Tibial nerve (tissue), 4 donors: ENCODE measurements around the gene FREY1. TPM values are rescaled to one million over a fixed set of nuclear protein-coding genes. Genes with fewer than 3 reads are reported as not detected.

Source experiments
- DNase-seq, 2 donors: peaks; one replicate each; pipeline ENCODE4 v3.0.0-alpha.2; 2019; ENCODE audit warnings: low spot score in 2 of 2
- H3K27ac ChIP-seq, 4 donors: fragments of 200-600 bp; sonication (generic) in 3 of 4; one replicate each; pipeline ENCODE4 v1.5.1; 2017 to 2019; ENCODE audit warnings: mild to moderate bottlenecking in 1 of 4
- H3K27me3 ChIP-seq, 2 donors: fragments of 200-600 bp; sonication (generic) in 1 of 2; one replicate each; pipeline versions ENCODE4 v1.5.1 to v1.6.0; 2017 to 2019
- H3K36me3 ChIP-seq, 3 donors: fragments of 200-600 bp; sonication (generic); one replicate each; pipeline ENCODE4 v1.5.1; 2018 to 2019
- H3K4me1 ChIP-seq, 4 donors: fragments of 200-600 bp; sonication (generic) in 3 of 4; one replicate each; pipeline ENCODE4 v1.5.1; 2017 to 2019
- H3K4me3 ChIP-seq, 4 donors: fragments of 200-600 bp; sonication (generic) in 3 of 4; one replicate each; pipeline ENCODE4 v1.5.1; 2017 to 2019; ENCODE audit warnings: mild to moderate bottlenecking in 1 of 4, moderate library complexity in 1 of 4
- H3K9me3 ChIP-seq, 4 donors: fragments of 200-600 bp; sonication (generic) in 3 of 4; one replicate each; pipeline ENCODE4 v1.5.1; 2017 to 2019
- CTCF ChIP-seq, 5 experiments: fragments of 200-600 bp in 3 of 5; fragments of 450-650 bp in 2 of 5; sonication (generic) in 3 of 5; IDR thresholded peaks; one replicate each; pipeline ENCODE4 v1.5.1; 2016 to 2019; ENCODE audit warnings: antibody characterized with exemption in 5 of 5, mild to moderate bottlenecking in 3 of 5, moderate library complexity in 2 of 5
- EP300 ChIP-seq, 2 donors: sonication (generic); formaldehyde crosslinking; IDR thresholded peaks; one replicate each; pipeline ENCODE4 v1.6.1; 2017; ENCODE audit warnings: antibody characterized with exemption in 2 of 2, mild to moderate bottlenecking in 1 of 2
- POLR2A ChIP-seq, 2 donors: fragments of 450-650 bp; IDR thresholded peaks; one replicate each; pipeline ENCODE4 v1.6.1; 2017; ENCODE audit warnings: antibody characterized with exemption in 2 of 2, mild to moderate bottlenecking in 2 of 2, moderate library complexity in 2 of 2
- WGBS, 2 donors: methylation state at CpG; one replicate each; pipeline ENCODE4 v1.1.5; 2018; 5-methylcytosine and 5-hydroxymethylcytosine counted together
- total RNA-seq, 4 donors: library from RNA; depleted of rRNA; stranded (reverse); fragments of >200 nt; gene quantifications; one replicate each; pipeline ENCODE4 v1.1.0, GENCODE V29; 2016

FREY1 gene
- total RNA-seq, 4 donors from 2014 or later: 1.0 to 7.2 TPM; not detected in 2

GRCh38 chr11:45889966-45890365 lies 17.1 kb downstream of the FREY1 start:
- 77 to 91% methylated on average over 9 of the region's 9 CpGs for WGBS, 2 donors
- H3K27me3 ChIP-seq: peaks cover 0 to 4% of the 10 kb centered on the region in 2 donors
- H3K9me3 ChIP-seq: no peaks in the 10 kb centered on the region
- no peaks in the 10 kb centered on the region for H3K36me3 ChIP-seq
- TF ChIP-seq POLR2A (IDR thresholded peaks at IDR 0.05): no peak
- TF ChIP-seq CTCF (IDR thresholded peaks at IDR 0.05): no peak
- no peak for TF ChIP-seq EP300 (IDR thresholded peaks at IDR 0.05)
- H3K4me3 ChIP-seq: no peak overlapping the region
- no peak for DNase-seq
- peak overlapping the region in 3 of 4 donors; percentile 69 to 90 (median 76) for H3K27ac ChIP-seq
- H3K4me1 ChIP-seq: peaks cover 0 to 33% (median 6%) of the 10 kb centered on the region in 4 donors

GRCh38 chr11:45889555-45889954 lies 17.5 kb downstream of the FREY1 start:
- Histone ChIP-seq H3K9me3 (no peaks in the 10 kb centered on the region), H3K4me1 (peaks cover 0 to 37% (median 6%) of the 10 kb centered on the region in 4 donors), H3K27ac (peak overlapping the region; percentile 10 to 90 (median 72)), H3K27me3 (peaks cover 0 to 4% of the 10 kb centered on the region in 2 donors), H3K4me3 (no peak overlapping the region), H3K36me3 (no peaks in the 10 kb centered on the region)
- WGBS, 2 donors: 60 to 66% methylated on average over 8 of the region's 8 CpGs
- TF ChIP-seq CTCF (IDR thresholded peaks at IDR 0.05) (no peak), EP300 (IDR thresholded peaks at IDR 0.05) (peak in 1 of 2 donors; percentile 9)
- no peak for DNase-seq

GRCh38 chr11:45887587-45887986 lies 19.5 kb downstream of the FREY1 start:
- Histone ChIP-seq H3K27me3 (peaks cover 0 to 4% of the 10 kb centered on the region in 2 donors), H3K27ac (peak overlapping the region; percentile 62 to 90 (median 70)), H3K4me3 (peak overlapping the region in 1 of 4 donors; percentile 68), H3K36me3 (peaks cover 0 to 7% (median 0%) of the 10 kb centered on the region in 3 donors), H3K4me1 (peaks cover 0 to 34% (median 6%) of the 10 kb centered on the region in 4 donors), H3K9me3 (no peaks in the 10 kb centered on the region)
- WGBS, 2 donors: 50 to 65% methylated on average over 8 to 10 of the region's 10 CpGs
- no peak for DNase-seq
- TF ChIP-seq EP300 (IDR thresholded peaks at IDR 0.05) (peak; percentile 33 to 86), POLR2A (IDR thresholded peaks at IDR 0.05) (no peak), CTCF (IDR thresholded peaks at IDR 0.05) (no peak)

GRCh38 chr11:45886816-45887520 lies 20.1 kb downstream of the FREY1 start:
- 61 to 71% methylated on average over 4 of the region's 4 CpGs for WGBS, 2 donors
- DNase-seq: no peak
- H3K27me3 ChIP-seq: peaks cover 0 to 4% of the 10 kb centered on the region in 2 donors

More at GRCh38 chr11:45886816-45887520, 20.1 kb downstream of the FREY1 start:
- TF ChIP-seq POLR2A (IDR thresholded peaks at IDR 0.05) (no peak), CTCF (IDR thresholded peaks at IDR 0.05) (no peak), EP300 (IDR thresholded peaks at IDR 0.05) (no peak)
- peaks cover 0 to 13% (median 0%) of the 10 kb centered on the region in 3 donors for H3K36me3 ChIP-seq
- H3K27ac ChIP-seq: peak overlapping the region; percentile 62 to 90 (median 70)
- H3K9me3 ChIP-seq: no peaks in the 10 kb centered on the region
- H3K4me1 ChIP-seq: peaks cover 0 to 28% (median 6%) of the 10 kb centered on the region in 4 donors
- H3K4me3 ChIP-seq: peak overlapping the region in 3 of 4 donors; percentile 42 to 68 (median 50)
